Osteocyte (in vitro differentiated cells): ENCODE measurements around the gene RHOD. TPM values are rescaled to one million over a fixed set of nuclear protein-coding genes. Genes with fewer than 3 reads are reported as not detected.

Experiments used
- DNase-seq: peaks from one replicate; pipeline ENCODE4 v3.0.0; 2021; ENCODE audit warnings: mixed read lengths; ENCODE audit not compliant: unreplicated experiment; ENCODE audit errors: extremely low spot score
- H3K27ac Mint-ChIP-seq: one replicate; pipeline ENCODE4 v1.8.0; 2021; ENCODE audit warnings: mild to moderate bottlenecking, mixed read lengths; ENCODE audit not compliant: unreplicated experiment
- H3K27me3 Mint-ChIP-seq: one replicate; pipeline ENCODE4 v1.8.0; 2021; ENCODE audit warnings: mixed read lengths; ENCODE audit not compliant: unreplicated experiment
- H3K36me3 Mint-ChIP-seq: one replicate; pipeline ENCODE4 v1.8.0; 2021; ENCODE audit warnings: mixed read lengths; ENCODE audit not compliant: unreplicated experiment
- H3K4me1 Mint-ChIP-seq: one replicate; pipeline ENCODE4 v1.8.0; 2021; ENCODE audit warnings: mixed read lengths; ENCODE audit not compliant: unreplicated experiment
- H3K4me3 Mint-ChIP-seq: one replicate; pipeline ENCODE4 v1.8.0; 2021; ENCODE audit warnings: mild to moderate bottlenecking, moderate library complexity, mixed read lengths; ENCODE audit not compliant: unreplicated experiment
- H3K9me3 Mint-ChIP-seq: one replicate; pipeline ENCODE4 v1.8.0; 2021; ENCODE audit warnings: mixed read lengths; ENCODE audit not compliant: unreplicated experiment
- microRNA-seq: library from miRNA; unstranded; fragments of <30 nt; microRNA quantifications from one replicate; pipeline ENCODE4 v1.1.0, GENCODE V29; 2020; ENCODE audit not compliant: unreplicated experiment
- total RNA-seq: library from RNA; stranded (reverse); gene quantifications from 2 replicates; pipeline ENCODE4 v1.2.1, GENCODE V29; 2021
- TF ChIP-seq, protein P1 (sequence below): fragments of 200-600 bp; sonication (generic); IDR thresholded peaks from 2 replicates; pipeline ENCODE4 v1.5.0; 2021; ENCODE audit warnings: antibody characterized with exemption, mild to moderate bottlenecking, moderate library complexity

RHOD gene
- total RNA-seq, 1 donor from 2014 or later: 9.4 TPM

DNA sequence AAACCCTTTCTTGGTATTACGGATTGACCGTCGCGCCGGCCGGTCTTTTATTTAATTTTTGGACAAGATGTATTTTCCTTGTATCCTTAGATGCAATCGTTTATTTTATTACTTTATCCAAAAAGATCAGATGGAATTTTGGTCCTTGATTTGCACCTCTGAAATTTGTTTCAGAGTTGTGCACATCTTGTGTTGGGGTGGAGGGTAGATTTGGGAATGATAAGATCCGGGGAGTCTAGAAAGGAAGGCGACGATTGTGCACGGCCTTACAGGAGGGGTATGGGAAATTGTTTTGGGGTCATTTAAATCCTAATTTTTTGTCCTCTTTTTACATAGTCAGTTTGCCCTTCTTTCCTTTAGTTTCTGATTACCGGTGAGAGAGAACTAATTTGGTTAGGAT is 63.8 kb downstream of the RHOD start:
- no peaks in the 10 kb centered on the region for H3K9me3 Mint-ChIP-seq
- no peak for DNase-seq
- H3K27me3 Mint-ChIP-seq: no peaks in the 10 kb centered on the region
- peak overlapping the region; percentile 96 for H3K4me3 Mint-ChIP-seq
- H3K27ac Mint-ChIP-seq: peak overlapping the region; percentile 85
- no peaks in the 10 kb centered on the region for H3K36me3 Mint-ChIP-seq
- H3K4me1 Mint-ChIP-seq: peaks cover 21% of the 10 kb centered on the region
- TF ChIP-seq, protein P1, sequence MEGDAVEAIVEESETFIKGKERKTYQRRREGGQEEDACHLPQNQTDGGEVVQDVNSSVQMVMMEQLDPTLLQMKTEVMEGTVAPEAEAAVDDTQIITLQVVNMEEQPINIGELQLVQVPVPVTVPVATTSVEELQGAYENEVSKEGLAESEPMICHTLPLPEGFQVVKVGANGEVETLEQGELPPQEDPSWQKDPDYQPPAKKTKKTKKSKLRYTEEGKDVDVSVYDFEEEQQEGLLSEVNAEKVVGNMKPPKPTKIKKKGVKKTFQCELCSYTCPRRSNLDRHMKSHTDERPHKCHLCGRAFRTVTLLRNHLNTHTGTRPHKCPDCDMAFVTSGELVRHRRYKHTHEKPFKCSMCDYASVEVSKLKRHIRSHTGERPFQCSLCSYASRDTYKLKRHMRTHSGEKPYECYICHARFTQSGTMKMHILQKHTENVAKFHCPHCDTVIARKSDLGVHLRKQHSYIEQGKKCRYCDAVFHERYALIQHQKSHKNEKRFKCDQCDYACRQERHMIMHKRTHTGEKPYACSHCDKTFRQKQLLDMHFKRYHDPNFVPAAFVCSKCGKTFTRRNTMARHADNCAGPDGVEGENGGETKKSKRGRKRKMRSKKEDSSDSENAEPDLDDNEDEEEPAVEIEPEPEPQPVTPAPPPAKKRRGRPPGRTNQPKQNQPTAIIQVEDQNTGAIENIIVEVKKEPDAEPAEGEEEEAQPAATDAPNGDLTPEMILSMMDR: no peak

GRCh38 chr11:67120881-67121710 is 64.4 kb downstream of the RHOD start:
- H3K9me3 Mint-ChIP-seq: no peaks in the 10 kb centered on the region
- H3K4me1 Mint-ChIP-seq: peaks cover 21% of the 10 kb centered on the region
- no peak for DNase-seq
- no peaks in the 10 kb centered on the region for H3K27me3 Mint-ChIP-seq
- no peaks in the 10 kb centered on the region for H3K36me3 Mint-ChIP-seq
- peak overlapping the region; percentile 85 for H3K27ac Mint-ChIP-seq
- TF ChIP-seq, protein P1: no peak
- H3K4me3 Mint-ChIP-seq: peak overlapping the region; percentile 96

Small RNAs within 50 kb of the gene (microRNA-seq; reads per million reads assigned to microRNA genes)
- gene MIR6860: not detected

Other genes starting within 250 kb of the RHOD start
- gene RCE1, start 213.4 kb upstream of the RHOD start, total RNA-seq: 20.3 and 21.3 TPM in 2 replicates
- gene LRFN4, start 199.8 kb upstream of the RHOD start, total RNA-seq: 41.7 and 45.0 TPM in 2 replicates
- gene PC, start 98.5 kb upstream of the RHOD start, total RNA-seq: 41.7 and 49.1 TPM in 2 replicates
- gene C11orf86, start 81.5 kb upstream of the RHOD start, total RNA-seq: not detected in 2 replicates
- 1.4 and 1.7 TPM in 2 replicates for gene SYT12, start 33.7 kb upstream of the RHOD start, total RNA-seq
- 62.9 and 64.8 TPM in 2 replicates for gene KDM2A, start 62.4 kb downstream of the RHOD start, total RNA-seq
- 41.5 and 45.0 TPM in 2 replicates for gene GRK2, start 209.6 kb downstream of the RHOD start, total RNA-seq
- 54.3 and 56.2 TPM in 2 replicates for gene ANKRD13D, start 232.5 kb downstream of the RHOD start, total RNA-seq
- gene SSH3, start 246.7 kb downstream of the RHOD start, total RNA-seq: 28.5 and 28.6 TPM in 2 replicates